ENCODE measurements around the gene PARVG.

Gene PARVG

DNA sequence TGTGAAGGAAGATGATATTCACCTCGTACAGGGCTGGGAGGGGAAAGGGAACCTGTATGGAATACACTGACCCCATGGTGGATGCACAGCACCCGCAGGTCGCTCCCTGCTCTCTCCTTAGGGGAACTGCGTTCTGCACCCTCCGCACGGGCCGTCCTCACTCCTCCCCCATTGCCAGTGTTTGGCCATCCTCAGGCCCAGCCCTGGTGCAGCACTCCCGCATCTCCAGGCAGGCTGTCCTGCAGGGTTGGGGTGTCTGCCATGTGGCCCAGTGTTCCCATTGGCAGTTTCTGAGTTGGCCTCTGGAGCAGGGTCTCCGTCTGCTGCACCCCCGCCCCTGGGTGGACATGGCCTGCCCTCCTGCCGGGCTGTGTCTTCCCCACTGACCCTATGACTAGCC, 19.1 kb upstream of the PARVG start:
- DNase-seq (ENCODE audit: insufficient read length, low spot score) (no peak), FAIRE-seq (no peak)
- TF ChIP-seq, protein P1, sequence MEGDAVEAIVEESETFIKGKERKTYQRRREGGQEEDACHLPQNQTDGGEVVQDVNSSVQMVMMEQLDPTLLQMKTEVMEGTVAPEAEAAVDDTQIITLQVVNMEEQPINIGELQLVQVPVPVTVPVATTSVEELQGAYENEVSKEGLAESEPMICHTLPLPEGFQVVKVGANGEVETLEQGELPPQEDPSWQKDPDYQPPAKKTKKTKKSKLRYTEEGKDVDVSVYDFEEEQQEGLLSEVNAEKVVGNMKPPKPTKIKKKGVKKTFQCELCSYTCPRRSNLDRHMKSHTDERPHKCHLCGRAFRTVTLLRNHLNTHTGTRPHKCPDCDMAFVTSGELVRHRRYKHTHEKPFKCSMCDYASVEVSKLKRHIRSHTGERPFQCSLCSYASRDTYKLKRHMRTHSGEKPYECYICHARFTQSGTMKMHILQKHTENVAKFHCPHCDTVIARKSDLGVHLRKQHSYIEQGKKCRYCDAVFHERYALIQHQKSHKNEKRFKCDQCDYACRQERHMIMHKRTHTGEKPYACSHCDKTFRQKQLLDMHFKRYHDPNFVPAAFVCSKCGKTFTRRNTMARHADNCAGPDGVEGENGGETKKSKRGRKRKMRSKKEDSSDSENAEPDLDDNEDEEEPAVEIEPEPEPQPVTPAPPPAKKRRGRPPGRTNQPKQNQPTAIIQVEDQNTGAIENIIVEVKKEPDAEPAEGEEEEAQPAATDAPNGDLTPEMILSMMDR (IDR thresholded peaks at IDR 0.05; ENCODE audit: insufficient read depth, missing control alignments), result no peak

DNA sequence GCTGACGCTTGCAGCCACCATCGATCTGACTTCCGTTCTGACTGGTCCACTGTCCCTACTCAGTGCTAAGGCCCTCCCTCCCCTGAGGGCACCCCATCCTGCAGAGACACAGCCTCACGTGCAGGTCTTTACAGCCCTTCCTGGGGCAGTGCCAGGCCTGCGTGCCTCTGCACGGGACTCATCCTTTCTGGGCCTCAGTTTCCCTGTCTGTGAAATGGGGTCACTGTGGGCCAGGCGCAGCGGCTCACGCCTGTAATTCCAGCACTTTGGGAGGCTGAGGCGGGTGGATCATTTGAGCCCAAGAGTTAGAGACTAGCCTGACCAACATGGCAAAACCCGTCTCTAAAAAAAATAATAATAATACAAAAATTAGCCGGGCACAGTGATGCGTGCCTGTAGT, 17.8 kb upstream of the PARVG start:
- TF ChIP-seq, protein P1 (IDR thresholded peaks at IDR 0.05; ENCODE audit: insufficient read depth, missing control alignments), result no peak
- FAIRE-seq, result no peak

DNA sequence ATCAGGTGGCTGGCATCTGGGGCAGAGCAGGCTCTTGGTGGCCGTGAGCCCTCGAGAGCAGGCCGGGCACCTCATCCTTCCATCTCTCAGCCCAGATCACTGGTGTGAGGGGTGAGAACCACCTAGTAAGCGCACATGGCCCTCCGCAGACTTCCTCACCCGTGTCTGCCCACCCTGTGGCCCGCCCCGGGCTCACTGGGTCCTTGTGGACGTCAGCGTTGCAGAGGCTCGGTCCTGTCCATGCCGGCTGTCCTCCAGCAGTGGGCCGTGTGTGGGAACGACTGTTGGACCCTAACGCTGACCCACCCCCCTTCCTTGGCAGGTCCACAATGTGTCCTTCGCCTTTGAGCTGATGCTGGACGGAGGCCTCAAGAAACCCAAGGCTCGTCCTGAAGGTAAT, 17.2 kb upstream of the PARVG start:
- DNase-seq (ENCODE audit: insufficient read length, low spot score) (no peak), FAIRE-seq (no peak)
- TF ChIP-seq, protein P1 (IDR thresholded peaks at IDR 0.05; ENCODE audit: insufficient read depth, missing control alignments), result no peak

More for the DNA sequence above, 17.8 kb upstream of the PARVG start:
- no peak for DNase-seq (ENCODE audit: insufficient read length, low spot score)

DNA sequence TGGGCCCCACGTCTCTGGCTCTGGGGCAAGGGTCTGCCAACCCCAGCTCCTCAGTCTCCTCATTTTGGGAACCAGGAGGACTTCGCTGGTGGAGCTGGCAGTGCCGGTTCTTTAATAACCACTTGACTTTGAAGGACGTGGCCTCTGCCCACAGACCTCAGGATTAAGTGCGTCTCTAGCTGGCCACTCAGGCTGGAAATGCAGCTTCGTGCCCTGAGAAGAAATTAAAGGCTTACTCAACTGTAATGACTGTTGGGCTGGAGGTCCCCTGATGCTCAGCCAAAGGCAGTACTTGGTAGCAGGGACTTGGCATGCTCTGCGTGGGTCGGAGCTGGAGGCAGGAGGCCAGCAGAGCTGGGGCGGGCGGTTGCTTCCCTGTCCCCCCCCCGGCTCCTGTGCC, 16.7 kb upstream of the PARVG start:
- FAIRE-seq (no peak), DNase-seq (ENCODE audit: insufficient read length, low spot score) (no peak)
- TF ChIP-seq, protein P1 (IDR thresholded peaks at IDR 0.05; ENCODE audit: insufficient read depth, missing control alignments), result no peak

DNA sequence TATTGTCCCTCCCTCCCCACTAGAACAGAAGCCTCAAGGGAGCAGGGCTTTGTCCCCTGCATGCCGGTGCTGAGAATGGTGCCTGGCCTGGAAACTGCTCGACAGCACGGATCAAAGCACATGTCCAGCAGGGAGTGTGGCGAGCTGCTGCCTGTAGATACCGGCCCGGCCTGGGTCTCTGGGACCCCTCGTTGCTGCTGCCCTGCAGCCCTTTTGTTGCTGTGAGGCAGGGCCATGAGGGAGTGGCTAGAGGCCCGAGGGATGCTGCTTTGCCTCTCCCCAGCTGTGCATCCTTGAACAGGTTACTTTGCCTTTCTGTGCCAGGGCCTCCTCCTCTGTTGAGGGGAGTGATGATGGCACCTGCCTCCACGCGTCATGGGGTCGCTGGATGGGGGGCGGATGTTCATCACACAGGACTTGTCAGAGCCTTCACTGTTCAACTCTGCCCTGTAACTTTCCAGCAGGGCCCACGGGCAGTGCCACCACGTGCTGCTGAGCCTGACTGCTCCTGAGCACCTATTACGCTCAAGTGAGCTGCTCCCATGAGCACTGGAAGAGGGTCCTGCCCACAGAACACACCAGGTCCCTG, 15.3 kb upstream of the PARVG start:
- TF ChIP-seq, protein P1 (IDR thresholded peaks at IDR 0.05; ENCODE audit: insufficient read depth, missing control alignments), result no peak
- DNase-seq (ENCODE audit: insufficient read length, low spot score) (no peak), FAIRE-seq (no peak)

DNA sequence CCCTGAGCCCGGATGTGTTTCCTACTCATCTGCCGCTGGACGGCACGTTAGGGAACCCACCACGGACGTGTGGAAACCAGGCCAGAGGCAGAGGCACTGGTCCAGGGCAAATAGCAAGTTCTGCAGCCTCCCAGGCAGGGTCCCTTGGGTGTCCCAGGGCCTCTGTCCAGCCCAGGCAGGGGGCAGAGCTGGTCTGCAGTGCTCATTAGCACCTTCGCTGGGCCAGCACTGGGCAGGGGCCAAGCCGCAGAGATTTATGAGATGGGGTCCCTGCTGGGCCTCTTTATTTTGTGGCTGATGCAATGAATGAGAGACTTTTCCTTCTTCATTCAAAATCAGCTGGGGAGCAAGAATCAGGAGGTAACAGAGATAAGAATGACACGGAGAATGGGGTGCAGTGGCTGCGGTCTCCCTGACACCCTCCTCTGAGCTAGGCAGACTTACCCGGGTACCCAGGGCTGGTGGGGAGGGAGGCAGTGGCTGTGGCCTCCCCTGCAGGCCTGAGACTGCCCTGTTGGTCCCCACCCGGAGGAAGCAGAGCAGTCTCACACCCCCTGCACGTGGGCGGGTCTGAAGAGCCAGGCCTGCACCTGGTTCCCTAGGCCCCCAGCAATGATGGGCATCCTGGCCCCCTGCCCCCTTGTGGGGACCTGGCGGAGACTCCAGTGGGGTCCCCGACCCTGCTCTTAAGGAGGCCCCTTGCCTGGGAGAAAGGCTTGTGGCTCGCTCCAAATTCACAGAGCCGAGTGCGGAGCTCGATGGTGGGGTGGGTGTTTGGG, 14.0 kb upstream of the PARVG start:
- TF ChIP-seq, protein P1 (IDR thresholded peaks at IDR 0.05; ENCODE audit: insufficient read depth, missing control alignments), result no peak
- DNase-seq (ENCODE audit: insufficient read length, low spot score) (no peak), FAIRE-seq (no peak)

DNA sequence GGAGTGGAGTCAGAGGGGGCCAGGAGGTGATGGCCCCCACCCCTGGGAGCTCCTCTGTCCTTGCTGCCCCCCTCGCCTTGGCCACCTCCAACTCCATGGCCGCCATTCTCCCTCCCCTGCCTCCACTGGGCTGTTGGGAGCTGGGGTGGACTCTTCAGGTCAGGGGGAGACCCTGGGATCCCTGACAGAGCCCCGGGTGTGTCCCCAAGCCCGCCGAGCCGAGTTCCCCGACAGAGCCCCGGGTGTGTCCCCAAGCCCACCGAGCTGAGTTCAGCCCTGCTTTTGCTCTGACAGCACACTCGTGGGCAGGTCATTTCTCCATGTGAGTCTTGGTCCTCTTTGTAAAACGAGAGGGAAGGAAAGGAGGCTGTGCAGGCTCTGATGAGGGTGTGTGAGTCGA, 13.2 kb upstream of the PARVG start:
- no peak for DNase-seq (ENCODE audit: insufficient read length, low spot score)
- FAIRE-seq, result no peak
- TF ChIP-seq, protein P1 (IDR thresholded peaks at IDR 0.05; ENCODE audit: insufficient read depth, missing control alignments), result no peak

All from D721Med (cell line).